Upper lobe of left lung (tissue), 4 donors: ENCODE data around the gene RNU5D-1.
"Not testable (repeated sequence)": the region's sequence is repeated elsewhere in the genome, so short reads cannot be mapped to it uniquely, and the experiment has no call there.

Experiments
- POLR2A ChIP-seq, 4 donors: fragments of 450-650 bp; IDR thresholded peaks; one replicate each; pipeline ENCODE4 v1.5.1; 2016 to 2017; ENCODE audit warnings: antibody characterized with exemption in 4 of 4, mild to moderate bottlenecking in 2 of 4
- POLR2AphosphoS5 ChIP-seq, 2 donors: sonication (generic); formaldehyde crosslinking; IDR thresholded peaks; one replicate each; pipeline ENCODE4 v1.5.1; 2017; ENCODE audit warnings: antibody characterized with exemption in 2 of 2
- TF ChIP-seq, protein P1 (sequence below), 6 experiments: fragments of 450-650 bp in 4 of 6; fragments of 200-600 bp in 2 of 6; sonication (generic) in 2 of 6; IDR thresholded peaks; one replicate each; pipeline ENCODE4 v1.5.1; 2016 to 2019; ENCODE audit warnings: antibody characterized with exemption in 6 of 6

GRCh38 chr1:44766421-44766820, 35.5 kb upstream of the RNU5D-1 start:
- not testable (repeated sequence) for TF ChIP-seq POLR2A, POLR2AphosphoS5 (IDR thresholded peaks at IDR 0.05)
- TF ChIP-seq, protein P1, sequence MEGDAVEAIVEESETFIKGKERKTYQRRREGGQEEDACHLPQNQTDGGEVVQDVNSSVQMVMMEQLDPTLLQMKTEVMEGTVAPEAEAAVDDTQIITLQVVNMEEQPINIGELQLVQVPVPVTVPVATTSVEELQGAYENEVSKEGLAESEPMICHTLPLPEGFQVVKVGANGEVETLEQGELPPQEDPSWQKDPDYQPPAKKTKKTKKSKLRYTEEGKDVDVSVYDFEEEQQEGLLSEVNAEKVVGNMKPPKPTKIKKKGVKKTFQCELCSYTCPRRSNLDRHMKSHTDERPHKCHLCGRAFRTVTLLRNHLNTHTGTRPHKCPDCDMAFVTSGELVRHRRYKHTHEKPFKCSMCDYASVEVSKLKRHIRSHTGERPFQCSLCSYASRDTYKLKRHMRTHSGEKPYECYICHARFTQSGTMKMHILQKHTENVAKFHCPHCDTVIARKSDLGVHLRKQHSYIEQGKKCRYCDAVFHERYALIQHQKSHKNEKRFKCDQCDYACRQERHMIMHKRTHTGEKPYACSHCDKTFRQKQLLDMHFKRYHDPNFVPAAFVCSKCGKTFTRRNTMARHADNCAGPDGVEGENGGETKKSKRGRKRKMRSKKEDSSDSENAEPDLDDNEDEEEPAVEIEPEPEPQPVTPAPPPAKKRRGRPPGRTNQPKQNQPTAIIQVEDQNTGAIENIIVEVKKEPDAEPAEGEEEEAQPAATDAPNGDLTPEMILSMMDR (IDR thresholded peaks at IDR 0.05) = not testable (repeated sequence)
